ENCODE results near the gene PDIA3. TPM values are rescaled to one million over a fixed set of nuclear protein-coding genes. Genes with fewer than 3 reads are reported as not detected.

PDIA3 gene
- total RNA-seq: 278 and 441 TPM in 2 replicates

GRCh38 chr15:43746245-43746902, at the start of gene PDIA3:
PDIA3 (plus strand) TSS chr15:43746438; CDS start chr15:43746540, 102 bp downstream.

GRCh38 chr15:43776718-43777266, 30.6 kb downstream of the PDIA3 start, which contains the start of gene ELL3:
ELL3 (minus strand) TSS chr15:43776966; CDS start chr15:43776901, 65 bp downstream.

GRCh38 chr15:43791993-43792760, 45.9 kb downstream of the PDIA3 start, which contains the start of gene SERF2:
SERF2 (plus strand) TSS chr15:43792320; CDS start chr15:43792377, 57 bp downstream.

DNA sequence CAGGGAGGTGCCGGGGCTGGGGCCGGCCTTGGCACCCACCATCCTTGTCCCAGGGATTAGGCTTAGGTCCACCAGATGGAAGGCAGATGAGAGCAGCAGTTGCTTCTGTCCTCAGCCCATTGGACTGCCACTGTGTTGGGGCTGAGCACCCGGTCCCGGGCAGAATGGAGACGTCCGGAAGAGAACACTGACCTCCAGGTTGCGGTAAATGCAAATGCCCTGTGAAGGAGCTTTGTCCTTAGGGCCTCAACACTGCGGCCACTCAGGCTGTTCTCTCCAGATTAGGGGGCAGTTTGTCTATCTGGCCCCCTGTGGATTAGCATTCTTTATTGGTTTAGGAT, 53.7 kb downstream of the PDIA3 start, which contains the start of gene SERINC4:
TSS of gene SERINC4 (minus strand) at position 276 of the 341 bp plus-strand sequence. CDS start at position 42, 234 bp downstream.

DNA sequence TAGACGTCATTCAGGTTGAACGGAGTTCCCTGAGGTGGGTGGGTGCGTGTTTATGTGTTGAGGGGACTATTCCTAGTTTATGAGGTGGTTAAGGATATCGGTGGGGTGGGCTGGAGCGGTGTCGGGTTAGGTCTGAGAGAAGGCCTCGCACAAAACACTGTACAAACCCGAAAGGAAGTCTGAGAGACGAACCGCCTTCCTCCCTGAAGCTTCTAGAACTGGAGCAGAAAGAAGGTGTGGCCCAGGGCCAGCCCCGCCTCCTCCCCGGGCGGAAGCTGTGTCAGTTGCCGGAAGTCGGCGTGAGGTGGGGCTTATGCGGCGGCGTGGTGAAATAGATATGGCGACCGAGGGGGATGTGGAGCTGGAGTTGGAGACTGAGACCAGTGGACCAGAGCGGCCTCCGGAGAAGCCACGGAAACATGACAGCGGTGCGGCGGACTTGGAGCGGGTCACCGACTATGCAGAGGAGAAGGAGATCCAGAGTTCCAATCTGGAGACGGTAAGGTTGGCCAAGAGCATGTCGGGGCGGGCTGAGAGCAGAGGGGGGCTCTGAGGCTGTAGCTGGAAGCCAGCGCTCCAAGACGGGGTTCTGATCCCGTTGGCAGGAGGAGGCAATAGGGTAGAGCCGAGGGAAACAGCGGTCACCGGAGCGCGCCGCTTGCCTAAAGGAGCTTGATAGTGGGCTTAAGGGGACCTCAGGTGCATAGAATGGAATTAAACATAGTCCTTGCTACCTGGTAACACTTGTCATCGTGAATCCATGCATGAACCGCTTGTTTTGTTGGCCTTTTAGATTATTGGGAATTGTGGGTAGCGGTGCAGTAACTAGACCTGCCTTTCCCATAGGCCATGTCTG, 54.3 kb downstream of the PDIA3 start, which contains the start of gene HYPK:
TSS of gene HYPK (plus strand) at position 314 of the 856 bp plus-strand sequence. CDS start at position 338, 24 bp downstream.

Other genes starting within 250 kb of the PDIA3 start
- 0.39 and 0.42 TPM in 2 replicates for gene MAP1A, start 228.8 kb upstream of the PDIA3 start, total RNA-seq
- gene PPIP5K1, start 156.2 kb upstream of the PDIA3 start, total RNA-seq: 17.5 and 18.7 TPM in 2 replicates
- gene CKMT1B, start 152.4 kb upstream of the PDIA3 start, total RNA-seq: 87.1 and 108 TPM in 2 replicates
- gene STRC, start 127.6 kb upstream of the PDIA3 start, total RNA-seq: 0.49 TPM in 1 of 2 replicates, not detected in the other
- gene CATSPER2, start 97.6 kb upstream of the PDIA3 start, total RNA-seq: 0.46 and 0.78 TPM in 2 replicates
- 89.3 and 94.9 TPM in 2 replicates for gene CKMT1A, start 52.6 kb upstream of the PDIA3 start, total RNA-seq
- 2.3 and 7.2 TPM in 2 replicates for gene ELL3, start 30.5 kb downstream of the PDIA3 start, total RNA-seq
- gene SERF2, start 45.9 kb downstream of the PDIA3 start, total RNA-seq: 832 and 948 TPM in 2 replicates
- gene SERINC4, start 53.8 kb downstream of the PDIA3 start, total RNA-seq: not detected in 2 replicates
- gene HYPK, start 54.2 kb downstream of the PDIA3 start, total RNA-seq: 12.9 and 14.4 TPM in 2 replicates
- gene MFAP1, start 78.3 kb downstream of the PDIA3 start, total RNA-seq: 15.4 and 20.7 TPM in 2 replicates
- gene WDR76, start 80.6 kb downstream of the PDIA3 start, total RNA-seq: 6.6 and 14.5 TPM in 2 replicates

Measured in hair follicular keratinocyte (primary cell).